ENCODE results near the gene SLC36A4. TPM values are rescaled to one million over a fixed set of nuclear protein-coding genes. Genes with fewer than 3 reads are reported as not detected.

SLC36A4 gene
- total and polyA plus RNA-seq, 2 donors from 2014 or later: 8.2 to 19.4 TPM

GRCh38 chr11:93143186-93143585, 54.6 kb downstream of the SLC36A4 start:
- TF ChIP-seq, protein P1, sequence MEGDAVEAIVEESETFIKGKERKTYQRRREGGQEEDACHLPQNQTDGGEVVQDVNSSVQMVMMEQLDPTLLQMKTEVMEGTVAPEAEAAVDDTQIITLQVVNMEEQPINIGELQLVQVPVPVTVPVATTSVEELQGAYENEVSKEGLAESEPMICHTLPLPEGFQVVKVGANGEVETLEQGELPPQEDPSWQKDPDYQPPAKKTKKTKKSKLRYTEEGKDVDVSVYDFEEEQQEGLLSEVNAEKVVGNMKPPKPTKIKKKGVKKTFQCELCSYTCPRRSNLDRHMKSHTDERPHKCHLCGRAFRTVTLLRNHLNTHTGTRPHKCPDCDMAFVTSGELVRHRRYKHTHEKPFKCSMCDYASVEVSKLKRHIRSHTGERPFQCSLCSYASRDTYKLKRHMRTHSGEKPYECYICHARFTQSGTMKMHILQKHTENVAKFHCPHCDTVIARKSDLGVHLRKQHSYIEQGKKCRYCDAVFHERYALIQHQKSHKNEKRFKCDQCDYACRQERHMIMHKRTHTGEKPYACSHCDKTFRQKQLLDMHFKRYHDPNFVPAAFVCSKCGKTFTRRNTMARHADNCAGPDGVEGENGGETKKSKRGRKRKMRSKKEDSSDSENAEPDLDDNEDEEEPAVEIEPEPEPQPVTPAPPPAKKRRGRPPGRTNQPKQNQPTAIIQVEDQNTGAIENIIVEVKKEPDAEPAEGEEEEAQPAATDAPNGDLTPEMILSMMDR (IDR thresholded peaks at IDR 0.05; ENCODE audit: borderline replicate concordance, extremely low read depth, insufficient read depth): no peak
- no peak overlapping the region for H3K27ac ChIP-seq (ENCODE audit: low read depth in 2 of 2, low read length in 2 of 2)
- H3K9me3 ChIP-seq (ENCODE audit: control insufficient read depth in 2 of 3, insufficient read depth in 1 of 3, low read length in 3 of 3): no peaks in the 10 kb centered on the region
- H3K36me3 ChIP-seq (ENCODE audit: control insufficient read depth in 2 of 3, insufficient read depth in 3 of 3, low read length in 3 of 3): no peaks in the 10 kb centered on the region
- intact Hi-C loops (cut with DNase I): no loop called here
- peak in 1 of 5 donors; percentile 6 for DNase-seq
- no peak overlapping the region for H3K9ac ChIP-seq (ENCODE audit: low read length in 3 of 3)
- no peak overlapping the region for H3K4me3 ChIP-seq (ENCODE audit: low read length in 3 of 3)
- no peaks in the 10 kb centered on the region for H3K4me1 ChIP-seq (ENCODE audit: control insufficient read depth in 2 of 3, insufficient read depth in 2 of 3, low read depth in 1 of 3, low read length in 3 of 3)
- H3K27me3 ChIP-seq (ENCODE audit: control insufficient read depth, insufficient read depth, low read length): no peaks in the 10 kb centered on the region
- no peak for FAIRE-seq

DNA sequence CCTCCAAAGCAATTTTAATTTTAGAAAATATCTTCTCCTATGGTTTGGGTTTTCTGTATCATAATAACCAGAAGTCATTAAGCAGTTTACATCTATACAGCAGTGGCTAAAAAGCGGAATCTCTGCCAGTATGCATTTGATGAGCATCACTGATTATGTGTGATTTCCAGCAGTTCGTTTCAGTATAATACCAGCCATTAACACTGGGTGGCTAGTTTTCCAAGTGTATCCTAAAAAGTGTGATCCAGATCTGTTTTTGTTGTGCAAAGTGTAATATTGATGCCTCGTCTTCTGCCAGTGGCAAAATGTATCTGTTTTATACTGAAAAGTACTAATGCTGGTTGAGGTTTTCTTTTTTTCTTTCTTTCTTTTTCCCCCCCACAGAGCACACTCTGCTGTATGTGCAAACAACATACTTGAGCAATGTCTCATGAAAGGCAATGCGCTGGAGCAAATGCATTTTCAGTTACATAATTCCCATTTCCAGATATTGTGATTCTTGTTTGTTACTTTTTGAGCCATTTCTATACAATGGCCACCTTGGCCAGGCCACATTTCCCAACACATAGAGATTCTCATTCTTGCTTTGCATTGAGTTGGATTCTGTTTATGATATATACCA, 64.2 kb downstream of the SLC36A4 start:
- no peak for DNase-seq
- H3K9me3 ChIP-seq (ENCODE audit: control insufficient read depth in 2 of 3, insufficient read depth in 1 of 3, low read length in 3 of 3): no peaks in the 10 kb centered on the region
- TF ChIP-seq, protein P1 (IDR thresholded peaks at IDR 0.05; ENCODE audit: borderline replicate concordance, extremely low read depth, insufficient read depth): no peak
- H3K27me3 ChIP-seq (ENCODE audit: control insufficient read depth, insufficient read depth, low read length): no peaks in the 10 kb centered on the region
- no peaks in the 10 kb centered on the region for H3K4me1 ChIP-seq (ENCODE audit: control insufficient read depth in 2 of 3, insufficient read depth in 2 of 3, low read depth in 1 of 3, low read length in 3 of 3)
- H3K9ac ChIP-seq (ENCODE audit: low read length in 3 of 3): no peak overlapping the region
- intact Hi-C loops (cut with DNase I): no loop called here
- no peak for FAIRE-seq
- no peak overlapping the region for H3K27ac ChIP-seq (ENCODE audit: low read depth in 2 of 2, low read length in 2 of 2)
- no peaks in the 10 kb centered on the region for H3K36me3 ChIP-seq (ENCODE audit: control insufficient read depth in 2 of 3, insufficient read depth in 3 of 3, low read length in 3 of 3)
- no peak overlapping the region for H3K4me3 ChIP-seq (ENCODE audit: low read length in 3 of 3)

DNA sequence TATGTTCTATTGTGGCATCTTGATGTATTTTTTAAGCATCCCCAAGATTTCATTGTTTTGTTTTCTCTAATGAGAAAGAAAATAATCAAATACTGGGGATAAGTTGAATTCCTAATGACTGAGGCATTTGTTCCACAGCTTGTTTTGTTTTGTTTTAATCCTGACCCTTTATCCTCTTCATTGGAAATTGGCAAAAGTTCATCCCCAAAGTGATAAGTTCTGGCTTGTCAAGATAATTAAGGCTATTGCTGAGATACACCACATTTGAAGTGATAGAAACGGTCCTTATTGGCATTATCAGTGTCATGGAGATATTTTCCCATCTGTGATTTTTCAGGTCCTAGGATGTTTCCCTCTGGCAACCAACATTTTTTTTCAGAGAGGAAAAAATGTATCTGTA, 65.0 kb downstream of the SLC36A4 start:
- H3K4me1 ChIP-seq (ENCODE audit: control insufficient read depth in 2 of 3, insufficient read depth in 2 of 3, low read depth in 1 of 3, low read length in 3 of 3): no peaks in the 10 kb centered on the region
- H3K36me3 ChIP-seq (ENCODE audit: control insufficient read depth in 2 of 3, insufficient read depth in 3 of 3, low read length in 3 of 3): no peaks in the 10 kb centered on the region
- H3K4me3 ChIP-seq (ENCODE audit: low read length in 3 of 3): no peak overlapping the region
- DNase-seq (no peak), FAIRE-seq (no peak)
- no peak overlapping the region for H3K27ac ChIP-seq (ENCODE audit: low read depth in 2 of 2, low read length in 2 of 2)
- no peak overlapping the region for H3K9ac ChIP-seq (ENCODE audit: low read length in 3 of 3)
- intact Hi-C loops (cut with DNase I): no loop called here
- TF ChIP-seq, protein P1 (IDR thresholded peaks at IDR 0.05; ENCODE audit: borderline replicate concordance, extremely low read depth, insufficient read depth): no peak
- no peaks in the 10 kb centered on the region for H3K27me3 ChIP-seq (ENCODE audit: control insufficient read depth, insufficient read depth, low read length)
- no peaks in the 10 kb centered on the region for H3K9me3 ChIP-seq (ENCODE audit: control insufficient read depth in 2 of 3, insufficient read depth in 1 of 3, low read length in 3 of 3)

DNA sequence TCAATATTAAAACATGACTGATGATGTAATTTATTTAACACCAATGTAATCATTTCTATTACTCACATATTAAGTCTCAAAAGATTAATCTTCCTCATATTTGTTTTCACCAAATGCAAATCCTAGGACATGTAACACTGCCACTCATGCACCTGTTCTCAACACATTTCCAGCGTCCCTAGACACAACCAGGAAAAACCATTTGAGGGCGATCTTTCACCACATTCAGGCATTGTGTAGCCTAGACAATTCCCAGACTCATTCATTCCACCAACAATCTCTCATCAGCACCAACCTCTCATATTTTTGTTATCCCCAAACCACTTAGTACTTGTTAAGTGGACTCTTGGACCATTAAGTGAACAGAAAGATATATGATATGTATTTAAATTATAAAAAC, 66.1 kb downstream of the SLC36A4 start:
- no peaks in the 10 kb centered on the region for H3K4me1 ChIP-seq (ENCODE audit: control insufficient read depth in 2 of 3, insufficient read depth in 2 of 3, low read depth in 1 of 3, low read length in 3 of 3)
- H3K4me3 ChIP-seq (ENCODE audit: low read length in 3 of 3): no peak overlapping the region
- FAIRE-seq (no peak), DNase-seq (peak in 1 of 5 donors; percentile 18)
- intact Hi-C loops (cut with DNase I): no loop called here
- no peak overlapping the region for H3K9ac ChIP-seq (ENCODE audit: low read length in 3 of 3)
- H3K36me3 ChIP-seq (ENCODE audit: control insufficient read depth in 2 of 3, insufficient read depth in 3 of 3, low read length in 3 of 3): no peaks in the 10 kb centered on the region
- TF ChIP-seq, protein P1 (IDR thresholded peaks at IDR 0.05; ENCODE audit: borderline replicate concordance, extremely low read depth, insufficient read depth): no peak
- no peak overlapping the region for H3K27ac ChIP-seq (ENCODE audit: low read depth in 2 of 2, low read length in 2 of 2)
- no peaks in the 10 kb centered on the region for H3K9me3 ChIP-seq (ENCODE audit: control insufficient read depth in 2 of 3, insufficient read depth in 1 of 3, low read length in 3 of 3)
- no peaks in the 10 kb centered on the region for H3K27me3 ChIP-seq (ENCODE audit: control insufficient read depth, insufficient read depth, low read length)

Measured in kidney (tissue), 14 donors.